ENCODE results near the gene SEC14L3. TPM values are rescaled to one million over a fixed set of nuclear protein-coding genes. Genes with fewer than 3 reads are reported as not detected.

Gene SEC14L3
- total RNA-seq, 1 experiment from 2014 or later = not detected

DNA sequence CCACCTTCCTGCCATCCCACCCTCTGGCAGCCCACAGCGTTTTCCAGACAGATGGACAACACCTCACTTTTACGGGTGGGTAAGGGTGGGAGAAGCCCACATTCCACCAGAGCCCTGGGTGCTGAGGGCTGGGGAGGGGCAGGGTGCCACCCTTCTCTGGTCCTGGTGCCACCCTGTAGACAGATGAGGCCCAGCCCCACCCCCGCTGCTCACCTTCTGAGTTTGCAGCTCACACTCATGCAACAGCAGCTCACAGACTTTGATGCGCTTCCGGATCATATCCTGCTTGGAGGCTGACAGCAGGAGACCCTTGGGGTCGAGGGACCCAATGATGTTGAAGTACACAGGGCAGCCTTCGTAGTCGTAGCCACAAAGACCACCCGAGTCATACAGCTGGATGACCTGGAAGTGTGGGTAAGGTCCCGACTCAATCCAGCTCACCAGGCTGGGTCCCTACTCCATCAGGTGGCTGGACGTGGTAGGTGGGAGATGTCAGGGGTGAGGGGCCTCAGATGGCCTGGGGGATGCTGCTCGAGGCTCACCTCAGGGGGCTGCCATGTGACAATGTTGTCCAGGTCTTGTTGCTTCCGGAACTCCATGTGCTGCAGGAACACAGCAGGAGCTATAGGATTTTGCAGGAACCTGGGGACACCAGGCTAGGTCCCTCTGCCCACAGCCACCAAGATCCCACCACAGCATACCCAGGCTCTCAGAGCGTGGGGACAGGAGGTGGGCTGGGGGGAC lies 23.4 kb upstream of the SEC14L3 start:
- ChIA-PET CTCF (no interaction called here), POLR2A (no interaction called here)

DNA sequence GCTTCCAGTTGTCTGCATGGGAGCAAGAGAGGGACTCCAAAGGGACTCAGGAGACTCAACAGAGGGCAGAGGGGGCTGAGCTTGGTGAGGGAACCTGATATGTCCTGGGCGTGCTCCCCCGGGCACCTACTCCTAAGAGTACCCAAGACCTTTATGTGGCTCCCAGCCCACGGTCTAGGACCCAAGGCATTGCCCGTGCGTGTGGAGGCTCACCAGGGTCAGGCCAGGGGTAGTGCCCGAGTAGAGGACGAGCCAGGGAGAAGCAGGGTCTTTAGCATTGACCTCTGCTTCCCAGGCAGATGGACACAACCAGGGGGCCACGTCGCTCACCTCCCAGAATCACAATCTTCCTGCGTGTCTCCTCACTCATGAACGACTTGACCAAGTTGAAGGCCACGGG lies 20.3 kb upstream of the SEC14L3 start:
- Mint-ChIP-seq H3K27ac (no peak overlapping the region), H3K4me1 (0 out of 2 replicates have a peak, but pooled peaks cover 3% of the 10 kb centered on the region), H3K4me3 (no peak overlapping the region), H3K27me3 (ENCODE audit: low read depth) (peaks cover 4% of the 10 kb centered on the region; the same call in 1 of the 2 replicates), H3K9me3 (no peaks in the 10 kb centered on the region), H3K36me3 (no peaks in the 10 kb centered on the region)
- ATAC-seq (no peak), DNase-seq (ENCODE audit: low spot score) (no peak)
- ChIA-PET CTCF (no interaction called here), POLR2A (no interaction called here)
- TF ChIP-seq CREM (CRISPR knock-in tag; IDR thresholded peaks at IDR 0.05) = no peak
- TF ChIP-seq ZNF121 (CRISPR knock-in tag; IDR thresholded peaks at IDR 0.05) = no peak
- no peak for TF ChIP-seq ZNF263 (CRISPR knock-in tag; IDR thresholded peaks at IDR 0.05; ENCODE audit: low read depth)
- TF ChIP-seq, protein P1, sequence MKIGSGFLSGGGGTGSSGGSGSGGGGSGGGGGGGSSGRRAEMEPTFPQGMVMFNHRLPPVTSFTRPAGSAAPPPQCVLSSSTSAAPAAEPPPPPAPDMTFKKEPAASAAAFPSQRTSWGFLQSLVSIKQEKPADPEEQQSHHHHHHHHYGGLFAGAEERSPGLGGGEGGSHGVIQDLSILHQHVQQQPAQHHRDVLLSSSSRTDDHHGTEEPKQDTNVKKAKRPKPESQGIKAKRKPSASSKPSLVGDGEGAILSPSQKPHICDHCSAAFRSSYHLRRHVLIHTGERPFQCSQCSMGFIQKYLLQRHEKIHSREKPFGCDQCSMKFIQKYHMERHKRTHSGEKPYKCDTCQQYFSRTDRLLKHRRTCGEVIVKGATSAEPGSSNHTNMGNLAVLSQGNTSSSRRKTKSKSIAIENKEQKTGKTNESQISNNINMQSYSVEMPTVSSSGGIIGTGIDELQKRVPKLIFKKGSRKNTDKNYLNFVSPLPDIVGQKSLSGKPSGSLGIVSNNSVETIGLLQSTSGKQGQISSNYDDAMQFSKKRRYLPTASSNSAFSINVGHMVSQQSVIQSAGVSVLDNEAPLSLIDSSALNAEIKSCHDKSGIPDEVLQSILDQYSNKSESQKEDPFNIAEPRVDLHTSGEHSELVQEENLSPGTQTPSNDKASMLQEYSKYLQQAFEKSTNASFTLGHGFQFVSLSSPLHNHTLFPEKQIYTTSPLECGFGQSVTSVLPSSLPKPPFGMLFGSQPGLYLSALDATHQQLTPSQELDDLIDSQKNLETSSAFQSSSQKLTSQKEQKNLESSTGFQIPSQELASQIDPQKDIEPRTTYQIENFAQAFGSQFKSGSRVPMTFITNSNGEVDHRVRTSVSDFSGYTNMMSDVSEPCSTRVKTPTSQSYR (CRISPR knock-in tag; IDR thresholded peaks at IDR 0.05) = no peak
- TF ChIP-seq, protein P2, sequence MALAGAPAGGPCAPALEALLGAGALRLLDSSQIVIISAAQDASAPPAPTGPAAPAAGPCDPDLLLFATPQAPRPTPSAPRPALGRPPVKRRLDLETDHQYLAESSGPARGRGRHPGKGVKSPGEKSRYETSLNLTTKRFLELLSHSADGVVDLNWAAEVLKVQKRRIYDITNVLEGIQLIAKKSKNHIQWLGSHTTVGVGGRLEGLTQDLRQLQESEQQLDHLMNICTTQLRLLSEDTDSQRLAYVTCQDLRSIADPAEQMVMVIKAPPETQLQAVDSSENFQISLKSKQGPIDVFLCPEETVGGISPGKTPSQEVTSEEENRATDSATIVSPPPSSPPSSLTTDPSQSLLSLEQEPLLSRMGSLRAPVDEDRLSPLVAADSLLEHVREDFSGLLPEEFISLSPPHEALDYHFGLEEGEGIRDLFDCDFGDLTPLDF (CRISPR knock-in tag; IDR thresholded peaks at IDR 0.05) = no peak
- TF ChIP-seq IRF2 (CRISPR knock-in tag; IDR thresholded peaks at IDR 0.05; ENCODE audit: borderline replicate concordance, low read depth) = no peak
- no peak for TF ChIP-seq JAZF1 (CRISPR knock-in tag; IDR thresholded peaks at IDR 0.05)
- TF ChIP-seq, protein P3, sequence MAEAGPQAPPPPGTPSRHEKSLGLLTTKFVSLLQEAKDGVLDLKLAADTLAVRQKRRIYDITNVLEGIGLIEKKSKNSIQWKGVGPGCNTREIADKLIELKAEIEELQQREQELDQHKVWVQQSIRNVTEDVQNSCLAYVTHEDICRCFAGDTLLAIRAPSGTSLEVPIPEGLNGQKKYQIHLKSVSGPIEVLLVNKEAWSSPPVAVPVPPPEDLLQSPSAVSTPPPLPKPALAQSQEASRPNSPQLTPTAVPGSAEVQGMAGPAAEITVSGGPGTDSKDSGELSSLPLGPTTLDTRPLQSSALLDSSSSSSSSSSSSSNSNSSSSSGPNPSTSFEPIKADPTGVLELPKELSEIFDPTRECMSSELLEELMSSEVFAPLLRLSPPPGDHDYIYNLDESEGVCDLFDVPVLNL (CRISPR knock-in tag; IDR thresholded peaks at IDR 0.05; ENCODE audit: borderline replicate concordance, low read depth) = no peak
- TF ChIP-seq CREB1 (CRISPR knock-in tag; IDR thresholded peaks at IDR 0.05) = no peak

More for the DNA sequence above, 23.4 kb upstream of the SEC14L3 start:
- no peaks in the 10 kb centered on the region for H3K9me3 Mint-ChIP-seq
- ATAC-seq = no peak
- peaks cover 2% of the 10 kb centered on the region; the same call in 1 of the 2 replicates for H3K27me3 Mint-ChIP-seq (ENCODE audit: low read depth)
- no peak overlapping the region for H3K27ac Mint-ChIP-seq
- 0 out of 2 replicates have a peak, but pooled peaks cover 3% of the 10 kb centered on the region for H3K4me1 Mint-ChIP-seq
- TF ChIP-seq ZBTB21 (CRISPR knock-in tag; IDR thresholded peaks at IDR 0.05; ENCODE audit: borderline replicate concordance) = no peak
- DNase-seq (ENCODE audit: low spot score) = no peak
- no peaks in the 10 kb centered on the region for H3K36me3 Mint-ChIP-seq
- no peak overlapping the region for H3K4me3 Mint-ChIP-seq

DNA sequence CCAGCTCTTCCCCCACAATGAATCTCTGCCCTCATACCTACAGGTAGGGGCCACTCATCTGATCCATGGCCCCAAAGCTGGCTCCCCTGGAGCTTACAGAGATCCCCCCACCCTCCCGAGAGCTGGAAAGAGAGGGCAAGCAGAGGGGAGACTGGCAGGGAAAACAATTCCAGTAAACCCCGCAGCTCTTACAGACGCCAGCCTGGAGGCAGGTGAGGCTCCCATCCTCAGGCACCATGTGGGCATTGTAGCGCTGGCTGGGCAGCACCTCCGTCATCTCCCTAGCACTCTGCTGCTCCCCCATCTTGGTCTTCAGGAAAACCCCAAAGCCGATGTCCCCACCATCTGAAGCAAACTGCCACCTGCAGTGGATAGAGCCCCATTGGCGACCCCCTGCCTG lies 19.6 kb upstream of the SEC14L3 start:
- Mint-ChIP-seq H3K27ac (no peak overlapping the region), H3K4me1 (0 out of 2 replicates have a peak, but pooled peaks cover 3% of the 10 kb centered on the region), H3K27me3 (ENCODE audit: low read depth) (peaks cover 4% of the 10 kb centered on the region; the same call in 1 of the 2 replicates), H3K36me3 (no peaks in the 10 kb centered on the region), H3K4me3 (no peak overlapping the region), H3K9me3 (no peaks in the 10 kb centered on the region)
- no peak for DNase-seq (ENCODE audit: low spot score)
- no peak for ATAC-seq
- ChIA-PET CTCF (interaction anchor here (1.4 to 2.7 kb wide), 6 partner anchors 8 to 115 kb away, joined by 4 to 16 read pairs (median 7); partner anchors contain the start of gene TCN2), POLR2A (no interaction called here)
- TF ChIP-seq, protein P4, sequence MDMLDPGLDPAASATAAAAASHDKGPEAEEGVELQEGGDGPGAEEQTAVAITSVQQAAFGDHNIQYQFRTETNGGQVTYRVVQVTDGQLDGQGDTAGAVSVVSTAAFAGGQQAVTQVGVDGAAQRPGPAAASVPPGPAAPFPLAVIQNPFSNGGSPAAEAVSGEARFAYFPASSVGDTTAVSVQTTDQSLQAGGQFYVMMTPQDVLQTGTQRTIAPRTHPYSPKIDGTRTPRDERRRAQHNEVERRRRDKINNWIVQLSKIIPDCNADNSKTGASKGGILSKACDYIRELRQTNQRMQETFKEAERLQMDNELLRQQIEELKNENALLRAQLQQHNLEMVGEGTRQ (CRISPR knock-in tag; IDR thresholded peaks at IDR 0.05) = no peak

DNA sequence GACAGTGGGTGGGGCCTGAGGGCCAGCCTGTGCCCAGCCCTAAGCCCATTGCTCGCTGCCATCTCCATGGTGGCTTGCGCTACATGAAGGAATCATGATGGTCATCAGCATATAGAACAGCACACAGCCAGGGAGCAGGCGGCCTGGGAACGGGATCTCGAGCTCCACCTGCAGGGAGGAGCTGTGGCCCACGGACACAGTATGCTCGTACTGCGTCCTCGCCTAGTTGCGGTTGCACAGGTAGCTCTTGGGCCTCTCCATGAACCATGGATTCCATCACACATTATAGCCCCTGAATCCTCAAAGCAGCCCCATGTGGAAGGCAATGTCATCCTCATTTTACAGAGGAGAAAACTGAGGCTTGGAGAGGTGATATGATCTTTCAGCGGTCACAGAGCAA lies 18.6 kb upstream of the SEC14L3 start:
- Mint-ChIP-seq H3K27ac (no peak overlapping the region), H3K36me3 (no peaks in the 10 kb centered on the region), H3K4me3 (no peak overlapping the region), H3K27me3 (ENCODE audit: low read depth) (peaks cover 4% of the 10 kb centered on the region; the same call in 1 of the 2 replicates), H3K4me1 (0 out of 2 replicates have a peak, but pooled peaks cover 3% of the 10 kb centered on the region), H3K9me3 (no peaks in the 10 kb centered on the region)
- TF ChIP-seq, protein P5, sequence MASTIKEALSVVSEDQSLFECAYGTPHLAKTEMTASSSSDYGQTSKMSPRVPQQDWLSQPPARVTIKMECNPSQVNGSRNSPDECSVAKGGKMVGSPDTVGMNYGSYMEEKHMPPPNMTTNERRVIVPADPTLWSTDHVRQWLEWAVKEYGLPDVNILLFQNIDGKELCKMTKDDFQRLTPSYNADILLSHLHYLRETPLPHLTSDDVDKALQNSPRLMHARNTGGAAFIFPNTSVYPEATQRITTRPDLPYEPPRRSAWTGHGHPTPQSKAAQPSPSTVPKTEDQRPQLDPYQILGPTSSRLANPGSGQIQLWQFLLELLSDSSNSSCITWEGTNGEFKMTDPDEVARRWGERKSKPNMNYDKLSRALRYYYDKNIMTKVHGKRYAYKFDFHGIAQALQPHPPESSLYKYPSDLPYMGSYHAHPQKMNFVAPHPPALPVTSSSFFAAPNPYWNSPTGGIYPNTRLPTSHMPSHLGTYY (CRISPR knock-in tag; IDR thresholded peaks at IDR 0.05) = no peak
- TF ChIP-seq GTF2I (CRISPR knock-in tag; conservative IDR thresholded peaks at IDR 0.05) = no peak
- TF ChIP-seq ZNF121 (CRISPR knock-in tag; IDR thresholded peaks at IDR 0.05) = no peak
- no peak for TF ChIP-seq ZNF317 (CRISPR knock-in tag; IDR thresholded peaks at IDR 0.05; ENCODE audit: borderline replicate concordance, low read depth)
- TF ChIP-seq ETV6 (CRISPR knock-in tag; IDR thresholded peaks at IDR 0.05) = no peak
- no peak for TF ChIP-seq ZNF263 (CRISPR knock-in tag; IDR thresholded peaks at IDR 0.05; ENCODE audit: low read depth)
- TF ChIP-seq CREM (CRISPR knock-in tag; IDR thresholded peaks at IDR 0.05) = no peak
- no peak for TF ChIP-seq ELF4 (CRISPR knock-in tag; IDR thresholded peaks at IDR 0.05; ENCODE audit: low read depth)
- DNase-seq (ENCODE audit: low spot score) = peak; percentile 44
- ATAC-seq = peak; percentile 64
- CTCF ChIA-PET = interaction anchor here (0.6 to 2.7 kb wide), 20 partner anchors 9 to 202 kb away, joined by 3 to 16 read pairs (median 4); partner anchors contain the start of genes MTFP1, SLC35E4, TBC1D10A and TCN2
- POLR2A ChIA-PET = no interaction called here

Data from WTC11 (cell line).